Measurements from ENCODE around the gene NALCN.
"Not testable (repeated sequence)": the region's sequence is repeated elsewhere in the genome, so short reads cannot be mapped to it uniquely, and the experiment has no call there.

NALCN gene

DNA sequence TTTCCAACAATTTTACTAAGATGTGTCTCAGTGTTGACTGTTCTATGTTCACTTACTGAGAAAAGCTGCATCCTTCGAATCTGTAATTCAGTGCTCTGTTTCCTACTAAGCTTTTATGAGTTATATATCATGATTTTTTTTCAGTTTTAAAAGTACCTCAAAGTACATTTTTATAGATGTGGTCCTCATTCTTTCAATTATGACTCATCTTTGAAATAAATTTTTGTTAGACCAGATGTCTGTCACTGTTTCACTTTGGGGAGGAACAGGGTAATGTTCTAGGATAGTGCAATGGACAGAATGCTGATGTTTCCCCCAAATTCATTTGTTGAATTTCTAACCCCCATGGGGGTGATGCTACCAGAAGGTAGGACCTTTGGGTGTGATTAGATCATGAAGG, 74.8 kb downstream of the NALCN start:
- DNase-seq (ENCODE audit: low read depth) = no peak

DNA sequence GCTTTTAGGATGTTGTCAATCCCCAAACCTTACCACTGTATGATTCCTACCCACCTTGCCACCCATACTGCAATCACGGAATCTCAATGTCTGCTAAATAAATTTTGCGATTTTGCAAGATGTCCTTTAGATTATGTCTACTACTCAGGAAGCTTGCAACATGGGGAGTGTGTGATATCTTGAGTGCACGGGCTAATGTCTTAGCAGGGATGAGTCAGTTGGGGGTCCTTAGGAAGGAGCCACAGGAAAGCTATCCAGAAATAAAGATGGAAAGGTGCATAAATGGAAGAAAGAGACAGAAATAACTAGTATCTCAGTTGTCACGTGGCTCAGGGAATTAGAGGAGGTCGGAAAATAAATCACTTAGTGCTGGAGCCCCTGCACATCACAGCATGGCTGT, 77.1 kb downstream of the NALCN start:
- DNase-seq (ENCODE audit: low read depth) = no peak

DNA sequence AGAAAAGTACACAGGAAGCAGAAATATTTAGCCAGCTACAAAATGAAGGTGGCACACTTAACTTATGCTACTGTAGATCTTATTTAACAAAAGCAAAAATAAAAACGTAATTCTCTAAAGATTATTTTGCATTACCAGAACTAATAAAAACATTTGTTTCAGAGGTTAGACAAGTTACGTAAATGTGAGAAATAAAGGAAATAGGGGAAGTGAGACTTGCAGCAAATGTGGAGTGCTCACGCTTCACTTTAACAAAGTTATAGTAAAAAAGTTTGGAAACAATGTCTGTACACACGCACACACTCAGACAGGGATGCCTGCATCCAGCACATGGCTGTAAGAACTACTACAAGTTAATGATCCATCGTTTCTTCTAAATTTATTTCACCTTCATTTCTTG, 83.7 kb downstream of the NALCN start:
- DNase-seq (ENCODE audit: low read depth) = no peak

DNA sequence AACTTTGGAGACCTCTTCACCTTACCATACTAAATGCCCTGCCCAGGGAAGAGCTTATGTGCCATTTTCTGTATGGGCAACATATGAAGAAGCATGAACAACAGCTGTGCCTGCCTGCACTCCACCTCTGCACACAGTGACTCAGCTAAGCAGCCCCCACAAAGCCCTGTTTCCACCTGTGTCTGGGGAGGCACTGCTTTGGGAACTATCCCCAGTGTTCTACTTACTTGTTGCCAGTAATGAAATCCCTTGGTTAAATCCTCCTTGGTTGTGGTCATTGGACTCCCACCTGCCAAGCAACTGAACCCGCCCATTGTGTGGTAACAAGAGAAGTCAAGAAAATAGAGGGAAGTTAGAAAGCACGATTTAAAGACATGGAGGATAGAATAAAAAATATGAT, 84.6 kb downstream of the NALCN start:
- DNase-seq (ENCODE audit: low read depth) = no peak

DNA sequence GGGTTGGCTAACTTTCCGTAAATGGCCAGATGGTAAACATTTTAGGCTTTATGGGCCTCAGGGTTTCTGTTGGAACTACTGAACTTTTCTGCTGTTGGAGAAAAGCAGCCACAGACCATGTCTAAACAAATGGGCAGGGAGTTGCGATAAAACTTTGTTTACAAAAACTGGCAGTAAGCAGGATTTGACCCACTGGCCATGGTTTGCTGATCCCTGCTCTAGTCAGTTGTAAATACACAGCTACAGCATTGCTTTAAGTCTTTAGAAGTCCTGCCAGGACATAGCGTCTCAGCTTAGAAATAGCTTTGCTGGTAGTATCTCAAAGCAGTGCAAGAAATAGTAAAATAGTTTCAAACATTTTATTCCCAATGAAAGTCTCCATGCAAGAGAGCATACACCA, 88.4 kb downstream of the NALCN start:
- DNase-seq (ENCODE audit: low read depth) = no peak

DNA sequence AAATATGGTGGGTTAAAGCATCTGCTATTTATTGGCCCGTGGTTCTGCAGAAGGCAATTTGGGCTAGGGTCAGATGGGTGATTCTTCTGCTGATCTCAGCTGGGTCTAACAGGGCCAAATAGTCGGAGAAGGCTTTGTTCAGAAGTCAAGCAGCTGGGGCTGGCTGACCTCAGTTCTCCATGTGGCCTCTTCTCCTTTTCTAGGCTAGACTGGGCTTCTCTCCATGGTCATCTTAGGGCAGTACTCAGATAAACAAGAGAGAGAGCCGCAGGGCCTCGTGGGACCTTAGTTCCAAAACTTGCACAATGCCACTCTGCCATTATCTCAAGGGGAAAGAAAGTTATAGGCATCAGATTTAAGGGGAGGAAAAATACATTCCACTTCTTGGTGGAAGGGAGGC, 89.6 kb downstream of the NALCN start:
- no peak for DNase-seq (ENCODE audit: low read depth)

DNA sequence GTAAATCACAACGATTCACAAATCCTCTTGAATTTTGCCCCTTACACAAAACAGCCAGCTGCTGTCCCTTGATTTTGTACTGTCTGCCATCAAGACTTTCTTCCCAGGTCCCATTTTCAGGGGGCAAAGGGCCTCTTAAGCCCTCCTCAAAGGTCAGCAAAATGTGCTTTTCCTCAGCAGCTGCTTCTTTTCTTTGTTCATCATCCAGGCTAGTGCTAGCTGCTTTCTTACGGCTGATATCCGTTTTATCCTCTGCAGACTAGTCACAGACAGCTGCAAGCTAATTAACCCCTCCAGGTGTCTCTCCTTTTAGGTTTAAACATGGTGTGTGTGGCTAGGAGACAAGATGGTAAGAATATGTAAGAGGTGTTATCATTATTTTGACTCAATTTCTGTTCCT, 90.9 kb downstream of the NALCN start:
- no peak for DNase-seq (ENCODE audit: low read depth)

DNA sequence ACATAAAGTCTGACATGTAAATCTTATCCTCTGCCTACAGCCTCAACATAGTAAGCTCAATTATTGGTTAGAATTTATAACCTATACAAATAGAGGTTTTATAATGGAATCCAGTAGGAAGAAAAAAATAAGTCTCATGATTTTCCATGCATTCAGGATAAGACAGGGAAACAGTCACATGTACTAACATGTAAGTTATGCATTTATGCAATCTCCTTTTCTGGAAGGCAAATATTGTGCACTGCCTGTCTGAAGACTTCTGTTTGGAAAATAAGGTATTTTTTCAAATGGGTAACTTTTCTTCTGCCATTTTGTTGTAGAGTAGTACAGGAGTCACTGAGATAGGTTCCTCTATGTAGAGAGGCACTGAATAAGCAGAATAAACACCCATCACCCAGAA, 92.7 kb downstream of the NALCN start:
- no peak for DNase-seq (ENCODE audit: low read depth)

DNA sequence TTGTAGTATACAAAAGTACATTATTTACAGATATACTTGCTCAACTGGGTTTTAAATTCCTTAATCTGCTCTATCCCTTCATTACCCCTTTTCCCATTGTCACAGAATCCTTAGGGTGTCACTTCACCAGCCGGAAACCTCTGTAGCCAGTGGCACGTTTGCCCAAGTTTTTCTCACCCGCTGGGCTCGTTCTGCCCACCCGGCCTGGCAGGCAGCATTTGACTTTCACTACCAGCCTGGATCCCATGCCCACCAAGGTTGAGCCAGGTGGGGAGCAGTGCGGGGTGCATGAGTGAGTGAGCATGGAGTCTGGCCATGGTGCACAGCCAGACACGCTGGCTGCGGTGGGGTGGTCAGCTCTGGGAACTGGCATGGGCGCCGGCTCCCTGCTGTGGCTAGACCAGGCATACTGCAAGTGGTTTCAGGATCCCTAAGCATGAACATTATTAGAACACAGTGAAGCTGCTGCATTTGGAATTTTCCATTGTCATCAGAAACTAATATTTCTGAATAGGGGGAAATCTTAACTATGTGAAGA, 98.3 kb downstream of the NALCN start:
- DNase-seq (ENCODE audit: low read depth) = no peak

DNA sequence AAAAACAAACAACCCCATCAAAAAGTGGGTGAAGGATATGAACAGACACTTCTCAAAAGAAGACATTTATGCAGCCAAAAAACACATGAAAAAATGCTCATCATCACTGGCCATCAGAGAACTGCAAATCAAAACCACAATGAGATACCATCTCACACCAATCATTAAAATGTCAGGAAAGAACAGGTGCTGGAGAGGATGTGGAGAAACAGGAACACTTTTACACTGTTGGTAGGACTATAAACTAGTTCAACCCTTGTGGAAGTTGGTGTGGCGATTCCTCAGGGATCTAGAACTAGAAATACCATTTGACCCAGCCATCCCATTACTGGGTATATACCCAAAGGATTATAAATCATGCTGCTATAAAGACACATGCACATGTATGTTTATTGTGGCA, 102.8 kb downstream of the NALCN start:
- DNase-seq (ENCODE audit: low read depth) = not testable (repeated sequence)

DNA sequence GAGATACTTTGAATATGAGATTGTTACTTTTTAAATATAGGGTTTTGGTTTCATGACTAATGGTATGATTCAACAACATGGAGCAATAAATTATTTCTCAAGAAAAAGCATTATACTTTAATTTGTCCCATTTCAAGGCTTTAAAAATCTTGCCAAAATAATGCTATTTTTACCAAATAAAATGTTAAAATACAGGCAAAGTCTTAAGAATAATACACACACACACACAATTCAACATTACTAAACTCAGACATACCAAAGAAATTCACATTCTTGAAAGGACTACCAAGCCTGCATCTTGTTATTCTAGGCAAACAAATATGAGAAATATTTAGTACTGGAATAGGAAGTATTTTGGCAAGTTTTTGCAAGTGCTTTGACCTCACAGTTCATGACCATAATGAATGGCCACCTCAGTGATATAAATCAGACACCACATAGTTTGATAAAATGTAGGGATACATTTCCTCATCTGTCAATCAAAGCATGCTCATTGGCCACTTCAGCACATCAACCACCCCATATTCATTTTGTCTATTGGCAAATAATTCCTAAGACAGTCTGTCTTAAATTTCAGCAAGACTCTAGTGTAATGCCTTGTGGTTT, 107.2 kb downstream of the NALCN start:
- DNase-seq (ENCODE audit: low read depth) = no peak

DNA sequence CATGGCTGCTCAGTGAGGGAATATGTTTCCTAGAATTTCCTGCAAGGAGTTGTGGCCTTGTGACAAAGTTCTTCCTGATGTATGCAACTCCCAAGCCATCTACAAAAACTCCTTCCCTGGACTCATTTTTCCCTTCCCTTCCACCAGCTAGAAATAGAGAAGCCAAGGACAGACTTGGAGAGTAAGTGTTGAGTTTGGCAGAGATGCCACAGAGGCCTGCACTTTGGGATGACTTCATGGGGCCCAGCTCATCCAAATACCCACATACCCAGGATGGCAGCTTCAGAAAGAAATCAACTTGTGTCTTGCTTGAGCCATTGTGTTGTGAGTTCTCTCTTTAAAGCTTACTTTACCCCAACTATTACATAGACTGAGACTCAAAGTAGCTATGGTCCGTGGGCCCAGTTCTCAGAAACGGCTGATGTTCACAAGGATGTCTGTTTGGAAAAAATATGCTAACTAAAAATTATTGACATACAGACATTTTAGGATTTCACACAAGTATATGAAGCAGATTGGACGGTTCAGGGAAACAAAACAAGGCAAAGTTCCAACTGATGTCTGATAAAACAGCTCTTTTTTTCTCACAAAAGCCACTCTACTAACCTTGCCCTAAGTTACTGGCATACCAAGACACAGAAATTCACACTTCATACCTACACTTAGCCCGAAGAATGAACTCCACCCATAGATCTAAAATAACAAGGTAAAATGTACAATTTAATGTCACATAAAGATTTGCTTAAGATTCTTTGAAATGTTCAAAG, 107.9 kb downstream of the NALCN start:
- DNase-seq (ENCODE audit: low read depth) = no peak

DNA sequence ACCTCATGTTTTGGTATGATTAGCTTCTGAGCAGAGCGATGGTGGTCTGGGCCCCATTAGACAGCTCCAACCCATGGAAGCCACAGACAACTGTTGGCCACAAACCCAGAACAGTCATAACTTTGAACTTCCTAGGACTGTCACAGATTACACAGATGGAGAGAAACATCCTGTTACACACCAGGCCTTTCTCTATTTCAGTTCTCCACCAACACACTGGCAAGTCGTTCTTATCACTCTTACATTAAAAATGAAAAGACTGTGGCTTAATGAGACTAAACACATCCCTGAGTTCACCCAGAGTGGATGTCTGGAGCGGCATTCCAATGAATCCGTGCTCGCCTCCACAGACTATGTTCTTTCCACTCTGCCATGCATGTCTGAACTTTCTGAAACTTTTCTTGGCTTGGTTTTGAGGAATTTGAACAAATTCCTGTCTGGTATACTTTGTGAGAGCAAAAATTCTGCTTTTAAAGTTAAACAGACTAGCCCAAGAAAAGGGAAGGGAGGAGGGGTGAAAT, 109.1 kb downstream of the NALCN start:
- DNase-seq (ENCODE audit: low read depth) = no peak

DNA sequence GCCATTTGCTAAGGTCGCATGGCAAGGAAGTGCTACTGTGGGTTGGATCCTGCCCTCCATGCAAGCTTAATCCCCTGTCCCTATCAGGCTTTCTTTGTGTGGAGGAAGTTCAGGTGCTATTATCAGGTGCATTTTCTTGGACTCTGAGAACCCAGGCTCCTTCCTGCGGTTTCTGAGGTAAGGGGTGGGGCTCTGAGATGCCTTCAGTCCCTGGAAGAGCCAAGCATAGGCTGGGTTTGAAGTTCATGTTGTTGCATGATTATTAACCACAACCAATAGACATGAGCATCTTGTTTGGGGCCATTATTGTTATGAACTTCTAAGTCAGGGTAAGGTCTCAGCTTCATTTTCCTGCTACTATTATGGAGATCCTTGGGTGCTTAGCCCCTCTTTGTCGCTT, 109.5 kb downstream of the NALCN start:
- no peak for DNase-seq (ENCODE audit: low read depth)

DNA sequence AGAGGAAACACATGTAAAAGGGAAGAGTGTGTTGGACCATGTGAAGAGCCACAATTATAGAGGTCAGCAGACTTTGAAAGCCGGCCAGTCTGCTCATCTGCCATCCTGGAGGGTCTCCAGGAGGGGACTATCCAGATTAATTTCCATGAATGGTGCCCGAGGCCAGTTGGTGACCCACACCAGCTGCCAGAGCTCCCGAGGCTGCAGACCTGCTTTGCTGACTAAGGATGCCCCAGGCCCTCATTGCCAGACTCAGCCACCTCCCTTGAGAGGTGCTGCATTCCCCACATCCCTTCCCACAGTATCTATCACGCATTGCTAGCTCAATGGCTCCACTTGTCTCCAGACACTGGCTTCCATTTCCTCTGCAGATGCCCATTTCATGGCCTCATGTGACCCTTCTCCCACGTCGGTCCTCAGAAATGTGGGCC, 110.3 kb downstream of the NALCN start:
- no peak for DNase-seq (ENCODE audit: low read depth)

DNA sequence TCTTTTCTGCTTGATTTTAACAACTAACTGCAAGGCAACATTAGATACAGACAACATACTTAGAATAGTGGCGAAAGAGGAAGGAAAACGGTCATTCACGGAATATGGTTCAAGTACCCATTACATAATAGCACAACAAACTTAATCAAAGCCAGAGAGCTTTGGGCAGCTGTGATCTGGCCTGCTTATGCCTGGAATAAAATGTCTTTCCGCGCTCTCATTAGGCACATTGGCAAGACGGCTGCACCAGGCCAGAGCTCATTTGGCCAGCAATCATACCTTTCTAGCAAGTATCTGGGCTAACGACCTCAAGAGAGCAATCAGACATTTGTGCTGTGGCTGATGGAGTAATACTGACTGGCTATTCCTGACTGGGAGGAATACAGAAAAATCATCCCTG, 112.8 kb downstream of the NALCN start:
- DNase-seq (ENCODE audit: low read depth) = no peak

DNA sequence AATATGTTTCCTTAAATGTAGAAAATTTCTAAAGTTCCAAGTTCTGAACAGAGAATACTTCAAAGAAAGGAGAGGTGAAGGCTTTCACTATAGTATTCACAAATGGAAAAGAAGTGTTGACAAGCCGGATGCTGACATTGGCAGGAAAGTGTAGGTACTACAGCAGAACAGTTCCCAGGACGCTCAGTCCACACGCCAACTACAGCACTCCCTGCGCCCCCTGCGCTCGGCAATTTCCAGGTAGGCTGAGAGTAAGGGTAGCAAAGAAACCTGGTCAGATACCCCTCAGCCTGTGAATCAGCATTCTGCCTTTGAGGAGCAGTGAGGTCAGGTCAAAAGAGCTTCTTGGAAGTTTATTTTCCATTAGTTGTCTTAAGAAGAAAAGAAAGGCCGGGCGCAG, 115.3 kb downstream of the NALCN start:
- DNase-seq (ENCODE audit: low read depth) = no peak

DNA sequence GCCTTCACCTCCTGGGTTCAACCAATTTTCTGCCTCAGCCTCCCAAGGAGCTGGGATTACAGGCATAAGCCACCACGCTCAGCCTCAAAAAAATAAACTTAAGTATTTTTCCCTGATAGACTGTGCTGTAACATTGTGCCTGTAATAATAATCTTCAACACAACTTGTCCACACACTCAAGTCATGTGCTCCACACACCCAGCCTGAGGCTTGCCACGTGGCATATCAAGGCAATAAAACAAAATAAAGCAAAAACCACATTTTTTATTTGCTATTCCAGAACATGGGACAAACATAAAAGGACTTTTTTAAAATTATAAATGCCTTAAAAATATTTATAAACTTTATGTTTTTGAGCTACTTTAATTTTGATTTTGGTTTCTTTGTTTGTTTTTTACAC, 115.8 kb downstream of the NALCN start:
- no peak for DNase-seq (ENCODE audit: low read depth)

DNA sequence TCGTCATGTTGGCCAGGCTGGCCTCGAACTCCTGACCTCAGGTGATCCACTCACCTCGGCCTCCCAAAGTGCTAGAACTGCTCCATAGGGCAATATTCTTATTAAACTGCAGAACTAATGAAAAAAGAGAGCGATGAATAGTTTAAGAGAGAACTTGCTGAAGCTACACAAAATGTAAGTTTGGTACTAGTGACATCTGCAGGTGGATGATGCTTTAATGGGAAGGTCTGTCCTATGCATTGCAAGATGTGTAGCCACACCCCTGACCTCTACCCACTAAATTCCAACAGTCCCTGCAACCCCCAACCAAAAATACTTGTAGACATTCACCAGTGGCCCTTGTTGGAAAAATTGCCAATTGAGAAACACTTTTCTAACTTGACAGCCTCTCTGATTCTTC, 117.8 kb downstream of the NALCN start:
- DNase-seq (ENCODE audit: low read depth) = no peak

DNA sequence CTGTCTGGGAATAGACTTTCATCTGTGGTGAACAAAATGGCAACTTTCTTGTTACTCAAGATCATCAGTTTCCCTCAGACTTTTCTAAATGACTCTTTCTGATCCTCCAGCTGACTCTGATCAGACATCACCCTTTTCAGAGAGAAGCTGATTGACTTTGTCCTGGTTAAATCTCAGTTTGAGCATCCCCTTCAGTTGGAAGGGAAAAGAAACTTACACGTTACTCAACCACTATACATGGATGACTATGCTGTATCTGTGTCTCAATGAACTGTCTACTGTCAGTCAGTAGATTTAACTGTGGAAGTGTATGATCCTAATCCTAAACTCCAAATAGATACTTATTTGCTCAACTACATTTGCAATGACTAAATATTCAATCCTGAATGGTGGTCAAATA, 118.5 kb downstream of the NALCN start:
- no peak for DNase-seq (ENCODE audit: low read depth)

DNA sequence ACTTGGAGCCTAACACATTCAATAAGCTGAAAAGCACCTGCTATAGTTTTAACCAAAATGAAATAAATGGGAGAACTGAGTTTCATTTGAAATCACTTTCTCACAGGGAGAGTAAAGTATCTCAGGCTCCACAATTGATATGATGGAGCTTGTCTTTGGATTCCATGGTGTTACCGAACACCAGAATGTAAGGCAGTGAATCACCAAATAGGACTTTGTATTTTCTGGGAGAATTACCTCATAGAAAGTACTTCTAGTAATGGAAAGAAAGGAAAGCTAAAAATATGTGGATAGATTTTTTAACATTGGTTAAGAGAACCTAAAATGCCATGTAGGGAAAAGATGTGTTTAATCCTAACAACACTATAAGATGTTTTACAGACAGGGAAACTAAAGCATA, 123.6 kb downstream of the NALCN start:
- no peak for DNase-seq (ENCODE audit: low read depth)

DNA sequence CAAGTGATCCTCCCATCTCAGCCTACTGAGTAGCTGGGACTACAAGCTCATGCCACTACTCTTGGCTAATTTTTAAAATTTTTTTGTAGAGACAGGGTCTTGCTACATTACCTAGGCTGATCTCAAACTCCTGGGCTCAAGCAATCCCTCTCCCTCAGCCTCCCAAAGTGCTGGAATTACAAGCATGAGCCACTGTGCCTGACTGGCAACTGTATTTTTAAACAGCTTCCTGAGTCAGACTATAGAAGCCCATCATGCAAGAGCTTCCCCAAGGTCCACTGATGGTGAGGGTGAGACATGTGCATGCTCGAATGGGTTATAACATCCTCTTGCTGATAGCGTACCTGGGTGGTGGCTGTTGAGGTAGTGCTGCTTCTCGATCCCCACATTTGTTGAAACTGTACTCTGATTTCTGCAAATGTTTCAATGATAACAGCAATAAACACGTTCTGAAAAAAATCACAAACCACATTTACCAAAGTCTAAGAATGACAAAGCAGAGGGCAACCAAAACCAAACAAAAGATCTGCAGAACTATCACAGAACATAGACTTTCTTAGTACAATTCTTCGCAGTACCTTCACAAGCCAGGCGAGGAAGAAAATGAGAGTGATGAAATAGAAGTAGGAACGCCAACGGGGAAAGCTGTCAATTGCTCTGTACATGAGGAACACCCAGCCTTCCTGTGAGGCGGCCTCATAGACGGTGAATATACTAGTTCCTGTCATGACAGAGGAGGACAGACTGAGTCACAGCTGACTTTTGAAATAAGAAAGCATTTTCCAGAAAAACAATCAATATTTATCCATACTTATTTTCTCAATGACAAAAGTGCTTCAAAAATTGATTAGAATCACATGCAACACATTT, 124.4 kb downstream of the NALCN start:
- no peak for DNase-seq (ENCODE audit: low read depth)

DNA sequence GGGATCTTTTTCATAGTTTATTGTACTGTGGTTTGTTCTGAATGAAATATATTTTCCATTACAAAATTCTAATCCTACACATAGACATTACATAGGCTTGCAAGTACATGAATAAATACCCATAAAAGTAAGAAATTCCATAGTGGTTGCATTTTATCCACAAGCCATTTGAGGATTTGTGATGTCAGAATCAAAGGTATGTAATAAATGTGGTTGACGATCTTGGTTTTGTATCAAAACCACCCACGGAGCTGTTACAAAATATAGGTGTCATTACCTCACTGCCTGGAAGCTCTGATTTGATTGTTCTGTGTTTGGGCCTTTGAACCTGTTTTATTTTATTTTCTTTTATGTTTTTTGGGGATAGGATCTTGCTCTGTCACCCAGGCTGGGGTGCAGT, 125.1 kb downstream of the NALCN start:
- DNase-seq (ENCODE audit: low read depth) = no peak
